ENCODE measurements around the gene PLA2G4A. TPM values are rescaled to one million over a fixed set of nuclear protein-coding genes. Genes with fewer than 3 reads are reported as not detected.

The PLA2G4A gene
- total RNA-seq, 1 experiment from 2014 or later = not detected

DNA sequence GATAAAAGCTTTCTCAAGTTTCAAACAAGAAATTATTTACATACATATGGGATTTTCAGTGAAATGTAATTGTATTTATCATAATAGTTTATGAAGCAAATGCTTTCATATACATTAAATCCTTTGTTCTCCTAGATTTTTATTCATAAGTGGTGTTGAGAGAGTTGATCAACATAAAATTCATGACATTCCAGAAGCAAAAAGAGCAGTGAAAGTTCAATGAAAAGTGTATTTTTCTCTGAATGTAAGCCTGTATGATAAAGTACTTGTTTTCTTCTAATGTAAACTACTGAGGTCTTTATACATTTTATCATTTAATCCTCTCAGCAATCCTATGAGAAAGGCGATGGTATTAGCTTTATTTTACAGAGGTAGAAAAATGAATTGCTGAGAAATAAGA is 146.5 kb downstream of the PLA2G4A start:
- in situ Hi-C loops (cut with HindIII; ENCODE audit: low pct_unique_long_range_greater_than_20kb, low sequenced_read_pairs) = no loop called here
- intact Hi-C loops (cut with micrococcal nuclease; ENCODE audit: unreplicated experiment) = no loop called here
- BruUV-seq (replicated peaks) = no TSS peak

DNA sequence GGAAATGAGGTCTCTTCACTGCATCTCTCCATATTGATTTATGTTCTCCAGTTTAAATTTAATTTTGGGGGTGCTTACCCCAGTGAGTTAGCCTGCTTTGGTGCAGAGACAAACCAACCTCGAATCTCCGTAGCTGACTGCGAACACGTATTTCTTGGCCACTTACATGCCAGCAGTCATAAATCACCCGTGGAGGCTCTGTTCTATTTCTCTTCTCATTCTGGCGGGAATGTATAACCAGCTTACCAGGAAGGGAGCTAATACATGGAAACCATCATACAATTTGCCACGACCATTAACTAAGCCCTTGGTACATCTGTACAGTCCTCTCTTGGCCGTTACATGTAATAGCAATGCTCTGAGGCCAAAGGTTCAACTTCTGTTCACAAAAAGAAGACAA is 148.0 kb downstream of the PLA2G4A start:
- ChIA-PET POLR2A (no interaction called here), CTCF (no interaction called here)
- no TSS peak for BruUV-seq (replicated peaks)
- H3K9me3 ChIP-seq (ENCODE audit: control insufficient read depth, insufficient read depth, low read depth, low read length) = no peaks in the 10 kb centered on the region
- no peaks in the 10 kb centered on the region for H3K36me3 ChIP-seq (ENCODE audit: control insufficient read depth, insufficient read depth, low read length)
- no peak overlapping the region for H3K27ac ChIP-seq (ENCODE audit: low read length)
- TF ChIP-seq, protein P1, sequence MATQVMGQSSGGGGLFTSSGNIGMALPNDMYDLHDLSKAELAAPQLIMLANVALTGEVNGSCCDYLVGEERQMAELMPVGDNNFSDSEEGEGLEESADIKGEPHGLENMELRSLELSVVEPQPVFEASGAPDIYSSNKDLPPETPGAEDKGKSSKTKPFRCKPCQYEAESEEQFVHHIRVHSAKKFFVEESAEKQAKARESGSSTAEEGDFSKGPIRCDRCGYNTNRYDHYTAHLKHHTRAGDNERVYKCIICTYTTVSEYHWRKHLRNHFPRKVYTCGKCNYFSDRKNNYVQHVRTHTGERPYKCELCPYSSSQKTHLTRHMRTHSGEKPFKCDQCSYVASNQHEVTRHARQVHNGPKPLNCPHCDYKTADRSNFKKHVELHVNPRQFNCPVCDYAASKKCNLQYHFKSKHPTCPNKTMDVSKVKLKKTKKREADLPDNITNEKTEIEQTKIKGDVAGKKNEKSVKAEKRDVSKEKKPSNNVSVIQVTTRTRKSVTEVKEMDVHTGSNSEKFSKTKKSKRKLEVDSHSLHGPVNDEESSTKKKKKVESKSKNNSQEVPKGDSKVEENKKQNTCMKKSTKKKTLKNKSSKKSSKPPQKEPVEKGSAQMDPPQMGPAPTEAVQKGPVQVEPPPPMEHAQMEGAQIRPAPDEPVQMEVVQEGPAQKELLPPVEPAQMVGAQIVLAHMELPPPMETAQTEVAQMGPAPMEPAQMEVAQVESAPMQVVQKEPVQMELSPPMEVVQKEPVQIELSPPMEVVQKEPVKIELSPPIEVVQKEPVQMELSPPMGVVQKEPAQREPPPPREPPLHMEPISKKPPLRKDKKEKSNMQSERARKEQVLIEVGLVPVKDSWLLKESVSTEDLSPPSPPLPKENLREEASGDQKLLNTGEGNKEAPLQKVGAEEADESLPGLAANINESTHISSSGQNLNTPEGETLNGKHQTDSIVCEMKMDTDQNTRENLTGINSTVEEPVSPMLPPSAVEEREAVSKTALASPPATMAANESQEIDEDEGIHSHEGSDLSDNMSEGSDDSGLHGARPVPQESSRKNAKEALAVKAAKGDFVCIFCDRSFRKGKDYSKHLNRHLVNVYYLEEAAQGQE (IDR thresholded peaks at IDR 0.05; ENCODE audit: insufficient read depth in 1 of 2, low read depth in 2 of 2, low read length in 1 of 2) = no peak
- TF ChIP-seq, protein P2, sequence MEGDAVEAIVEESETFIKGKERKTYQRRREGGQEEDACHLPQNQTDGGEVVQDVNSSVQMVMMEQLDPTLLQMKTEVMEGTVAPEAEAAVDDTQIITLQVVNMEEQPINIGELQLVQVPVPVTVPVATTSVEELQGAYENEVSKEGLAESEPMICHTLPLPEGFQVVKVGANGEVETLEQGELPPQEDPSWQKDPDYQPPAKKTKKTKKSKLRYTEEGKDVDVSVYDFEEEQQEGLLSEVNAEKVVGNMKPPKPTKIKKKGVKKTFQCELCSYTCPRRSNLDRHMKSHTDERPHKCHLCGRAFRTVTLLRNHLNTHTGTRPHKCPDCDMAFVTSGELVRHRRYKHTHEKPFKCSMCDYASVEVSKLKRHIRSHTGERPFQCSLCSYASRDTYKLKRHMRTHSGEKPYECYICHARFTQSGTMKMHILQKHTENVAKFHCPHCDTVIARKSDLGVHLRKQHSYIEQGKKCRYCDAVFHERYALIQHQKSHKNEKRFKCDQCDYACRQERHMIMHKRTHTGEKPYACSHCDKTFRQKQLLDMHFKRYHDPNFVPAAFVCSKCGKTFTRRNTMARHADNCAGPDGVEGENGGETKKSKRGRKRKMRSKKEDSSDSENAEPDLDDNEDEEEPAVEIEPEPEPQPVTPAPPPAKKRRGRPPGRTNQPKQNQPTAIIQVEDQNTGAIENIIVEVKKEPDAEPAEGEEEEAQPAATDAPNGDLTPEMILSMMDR (IDR thresholded peaks at IDR 0.05) = no peak
- TF ChIP-seq TCF7L2 (IDR thresholded peaks at IDR 0.05; ENCODE audit: low read depth, low read length) (no peak), POLR2AphosphoS5 (IDR thresholded peaks at IDR 0.05; ENCODE audit: low read depth, low read length) (no peak), SIN3A (IDR thresholded peaks at IDR 0.05; ENCODE audit: borderline replicate concordance, insufficient read depth, low read depth, low read length) (no peak)
- DNase-seq (ENCODE audit: low read depth, low spot score) (no peak), ATAC-seq (no peak)
- no peaks in the 10 kb centered on the region for H3K4me1 ChIP-seq (ENCODE audit: control insufficient read depth, insufficient read depth, low read length)
- H3K4me3 ChIP-seq (ENCODE audit: low read depth in 2 of 2, low read length in 2 of 2) = no peak overlapping the region
- H3K27me3 ChIP-seq (ENCODE audit: control insufficient read depth, insufficient read depth, low read length) = no peaks in the 10 kb centered on the region
- intact Hi-C loops (cut with micrococcal nuclease; ENCODE audit: unreplicated experiment) (no loop called here), in situ Hi-C loops (cut with HindIII; ENCODE audit: low pct_unique_long_range_greater_than_20kb, low sequenced_read_pairs) (no loop called here)

More for the DNA sequence above, 146.5 kb downstream of the PLA2G4A start:
- ChIA-PET POLR2A (no interaction called here), CTCF (no interaction called here)
- TF ChIP-seq, protein P2 (IDR thresholded peaks at IDR 0.05) = no peak
- TF ChIP-seq POLR2AphosphoS5 (IDR thresholded peaks at IDR 0.05; ENCODE audit: low read depth, low read length) = no peak
- H3K9me3 ChIP-seq (ENCODE audit: control insufficient read depth, insufficient read depth, low read depth, low read length) = no peaks in the 10 kb centered on the region
- ATAC-seq (no peak), DNase-seq (ENCODE audit: low read depth, low spot score) (no peak)
- no peak overlapping the region for H3K4me3 ChIP-seq (ENCODE audit: low read depth in 2 of 2, low read length in 2 of 2)
- no peaks in the 10 kb centered on the region for H3K27me3 ChIP-seq (ENCODE audit: control insufficient read depth, insufficient read depth, low read length)
- no peaks in the 10 kb centered on the region for H3K36me3 ChIP-seq (ENCODE audit: control insufficient read depth, insufficient read depth, low read length)
- no peaks in the 10 kb centered on the region for H3K4me1 ChIP-seq (ENCODE audit: control insufficient read depth, insufficient read depth, low read length)
- no peak overlapping the region for H3K27ac ChIP-seq (ENCODE audit: low read length)
